Lower lobe of right lung (tissue), 2 donors: Measurements from ENCODE around the gene WASF3. TPM values are rescaled to one million over a fixed set of nuclear protein-coding genes. Genes with fewer than 3 reads are reported as not detected.

ENCODE experiments used
- ATAC-seq, 2 donors: fragments of 200-7000 bp; cut with Tn5 transposase; one replicate each; pipeline ENCODE4 v1.9.1; 2020 to 2022; ENCODE audit warnings: mild to moderate bottlenecking in 2 of 2, moderate library complexity in 2 of 2
- DNase-seq: peaks from one replicate; pipeline ENCODE4 v3.0.0-alpha.2; 2020
- H3K27ac ChIP-seq: fragments of 200-600 bp; one replicate; pipeline ENCODE4 v1.8.0; 2022
- H3K27me3 ChIP-seq: fragments of 200-600 bp; one replicate; pipeline ENCODE4 v1.8.0; 2022; ENCODE audit warnings: low read depth
- H3K36me3 ChIP-seq: fragments of 200-600 bp; one replicate; pipeline ENCODE4 v1.8.0; 2022; ENCODE audit warnings: mild to moderate bottlenecking
- H3K4me1 ChIP-seq: fragments of 200-600 bp; one replicate; pipeline ENCODE4 v1.8.0; 2022
- H3K4me3 ChIP-seq: fragments of 200-600 bp; one replicate; pipeline ENCODE4 v1.8.0; 2022; ENCODE audit warnings: mild to moderate bottlenecking
- H3K9me3 ChIP-seq: fragments of 200-600 bp; one replicate; pipeline ENCODE4 v1.8.0; 2022
- CTCF ChIP-seq: fragments of 200-600 bp; IDR thresholded peaks from one replicate; pipeline ENCODE4 v1.8.0; 2022; ENCODE audit warnings: antibody characterized with exemption, mild to moderate bottlenecking
- intact Hi-C: fragments of 100-400 bp; cut with DNase I; formaldehyde crosslinking; loops from one replicate; pipeline ENCODE4 v1.11.0; 2022
- total RNA-seq: library from RNA; stranded (reverse); fragmentation: NEBNext Ultra II Directional; extraction: Animal tissue kit (Norgen Biotek cat#: 25700); gene quantifications from one replicate; pipeline ENCODE4 v1.2.1, GENCODE V29; 2021
- donor health status: DM: no; HTN: yes; CAD: no; lungs with severe emphysema.

The WASF3 gene
- total RNA-seq, 1 donor from 2014 or later: 15.4 TPM

- H3K9me3 ChIP-seq: no peaks in the 10 kb centered on the region
- DNase-seq: no peak
- no peak overlapping the region for H3K27ac ChIP-seq
- intact Hi-C loops: no loop called here
- H3K27me3 ChIP-seq: no peaks in the 10 kb centered on the region
- no peak for ATAC-seq
- H3K4me1 ChIP-seq: no peaks in the 10 kb centered on the region
- H3K4me3 ChIP-seq: no peak overlapping the region
- TF ChIP-seq CTCF: no peak
- no peaks in the 10 kb centered on the region for H3K36me3 ChIP-seq
These were observed 31.7 kb downstream of the WASF3 start for GRCh38 chr13:26589226-26589625.

- Histone ChIP-seq H3K9me3 (no peaks in the 10 kb centered on the region), H3K4me3 (no peak overlapping the region), H3K27ac (no peak overlapping the region), H3K27me3 (no peaks in the 10 kb centered on the region), H3K36me3 (no peaks in the 10 kb centered on the region), H3K4me1 (no peaks in the 10 kb centered on the region)
- intact Hi-C loops: no loop called here
- ATAC-seq (no peak), DNase-seq (no peak)
- TF ChIP-seq CTCF: no peak
These were observed 32.3 kb downstream of the WASF3 start for GRCh38 chr13:26589754-26590153.

GRCh38 chr13:26590379-26590778 is 32.9 kb downstream of the WASF3 start:
- no peak for TF ChIP-seq CTCF
- no peak for ATAC-seq
- intact Hi-C loops: no loop called here

GRCh38 chr13:26590951-26591350 is 33.5 kb downstream of the WASF3 start:
- intact Hi-C loops: no loop called here
- no peak overlapping the region for H3K4me3 ChIP-seq
- ATAC-seq: no peak
- no peaks in the 10 kb centered on the region for H3K4me1 ChIP-seq
- no peaks in the 10 kb centered on the region for H3K9me3 ChIP-seq
- no peak for DNase-seq
- no peak overlapping the region for H3K27ac ChIP-seq
- TF ChIP-seq CTCF: no peak
- no peaks in the 10 kb centered on the region for H3K36me3 ChIP-seq
- H3K27me3 ChIP-seq: no peaks in the 10 kb centered on the region

More at GRCh38 chr13:26590379-26590778, 32.9 kb downstream of the WASF3 start:
- Histone ChIP-seq H3K4me1 (no peaks in the 10 kb centered on the region), H3K27ac (no peak overlapping the region), H3K36me3 (no peaks in the 10 kb centered on the region), H3K27me3 (no peaks in the 10 kb centered on the region), H3K9me3 (no peaks in the 10 kb centered on the region), H3K4me3 (no peak overlapping the region)
- DNase-seq: no peak

- no peaks in the 10 kb centered on the region for H3K27me3 ChIP-seq
- no peaks in the 10 kb centered on the region for H3K36me3 ChIP-seq
- H3K9me3 ChIP-seq: peaks cover 4% of the 10 kb centered on the region
- intact Hi-C loops: no loop called here
- H3K4me1 ChIP-seq: no peaks in the 10 kb centered on the region
- H3K27ac ChIP-seq: no peak overlapping the region
- ATAC-seq (no peak), DNase-seq (no peak)
- no peak overlapping the region for H3K4me3 ChIP-seq
- TF ChIP-seq CTCF: no peak
These were observed 34.2 kb downstream of the WASF3 start for GRCh38 chr13:26591672-26592071.

GRCh38 chr13:26593661-26594060 is 36.2 kb downstream of the WASF3 start:
- H3K4me3 ChIP-seq: no peak overlapping the region
- peaks cover 8% of the 10 kb centered on the region for H3K9me3 ChIP-seq
- H3K27ac ChIP-seq: no peak overlapping the region
- no peak for DNase-seq
- no peaks in the 10 kb centered on the region for H3K27me3 ChIP-seq
- no peak for TF ChIP-seq CTCF
- H3K36me3 ChIP-seq: no peaks in the 10 kb centered on the region
- no peak for ATAC-seq
- no peaks in the 10 kb centered on the region for H3K4me1 ChIP-seq
- intact Hi-C loops: no loop called here
